T-helper 2 cell (primary cell): ENCODE data around the gene LTB.

ENCODE experiments used
- DNase-seq, 5 experiments: peaks; one replicate each; pipeline versions ENCODE4 v3.0.0 to v3.0.0-alpha.2; 2012 to 2022

The LTB gene

DNA sequence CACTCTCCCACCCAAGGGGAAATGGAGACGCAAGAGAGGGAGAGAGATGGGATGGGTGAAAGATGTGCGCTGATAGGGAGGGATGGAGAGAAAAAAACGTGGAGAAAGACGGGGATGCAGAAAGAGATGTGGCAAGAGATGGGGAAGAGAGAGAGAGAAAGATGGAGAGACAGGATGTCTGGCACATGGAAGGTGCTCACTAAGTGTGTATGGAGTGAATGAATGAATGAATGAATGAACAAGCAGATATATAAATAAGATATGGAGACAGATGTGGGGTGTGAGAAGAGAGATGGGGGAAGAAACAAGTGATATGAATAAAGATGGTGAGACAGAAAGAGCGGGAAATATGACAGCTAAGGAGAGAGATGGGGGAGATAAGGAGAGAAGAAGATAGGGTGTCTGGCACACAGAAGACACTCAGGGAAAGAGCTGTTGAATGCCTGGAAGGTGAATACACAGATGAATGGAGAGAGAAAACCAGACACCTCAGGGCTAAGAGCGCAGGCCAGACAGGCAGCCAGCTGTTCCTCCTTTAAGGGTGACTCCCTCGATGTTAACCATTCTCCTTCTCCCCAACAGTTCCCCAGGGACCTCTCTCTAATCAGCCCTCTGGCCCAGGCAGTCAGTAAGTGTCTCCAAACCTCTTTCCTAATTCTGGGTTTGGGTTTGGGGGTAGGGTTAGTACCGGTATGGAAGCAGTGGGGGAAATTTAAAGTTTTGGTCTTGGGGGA, 6.1 kb downstream of the LTB start:
- DNase-seq: peak in 1 of 5 experiments; percentile 45

DNA sequence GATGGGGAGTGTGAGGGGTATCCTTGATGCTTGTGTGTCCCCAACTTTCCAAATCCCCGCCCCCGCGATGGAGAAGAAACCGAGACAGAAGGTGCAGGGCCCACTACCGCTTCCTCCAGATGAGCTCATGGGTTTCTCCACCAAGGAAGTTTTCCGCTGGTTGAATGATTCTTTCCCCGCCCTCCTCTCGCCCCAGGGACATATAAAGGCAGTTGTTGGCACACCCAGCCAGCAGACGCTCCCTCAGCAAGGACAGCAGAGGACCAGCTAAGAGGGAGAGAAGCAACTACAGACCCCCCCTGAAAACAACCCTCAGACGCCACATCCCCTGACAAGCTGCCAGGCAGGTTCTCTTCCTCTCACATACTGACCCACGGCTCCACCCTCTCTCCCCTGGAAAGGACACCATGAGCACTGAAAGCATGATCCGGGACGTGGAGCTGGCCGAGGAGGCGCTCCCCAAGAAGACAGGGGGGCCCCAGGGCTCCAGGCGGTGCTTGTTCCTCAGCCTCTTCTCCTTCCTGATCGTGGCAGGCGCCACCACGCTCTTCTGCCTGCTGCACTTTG, 6.8 kb downstream of the LTB start, which contains the start of gene TNF:
Gene TNF (plus strand): TSS at position 231 of the 567 bp plus-strand sequence. CDS start 177 bp downstream, at position 408.
- peak; percentile 48 to 80 (median 70) for DNase-seq

DNA sequence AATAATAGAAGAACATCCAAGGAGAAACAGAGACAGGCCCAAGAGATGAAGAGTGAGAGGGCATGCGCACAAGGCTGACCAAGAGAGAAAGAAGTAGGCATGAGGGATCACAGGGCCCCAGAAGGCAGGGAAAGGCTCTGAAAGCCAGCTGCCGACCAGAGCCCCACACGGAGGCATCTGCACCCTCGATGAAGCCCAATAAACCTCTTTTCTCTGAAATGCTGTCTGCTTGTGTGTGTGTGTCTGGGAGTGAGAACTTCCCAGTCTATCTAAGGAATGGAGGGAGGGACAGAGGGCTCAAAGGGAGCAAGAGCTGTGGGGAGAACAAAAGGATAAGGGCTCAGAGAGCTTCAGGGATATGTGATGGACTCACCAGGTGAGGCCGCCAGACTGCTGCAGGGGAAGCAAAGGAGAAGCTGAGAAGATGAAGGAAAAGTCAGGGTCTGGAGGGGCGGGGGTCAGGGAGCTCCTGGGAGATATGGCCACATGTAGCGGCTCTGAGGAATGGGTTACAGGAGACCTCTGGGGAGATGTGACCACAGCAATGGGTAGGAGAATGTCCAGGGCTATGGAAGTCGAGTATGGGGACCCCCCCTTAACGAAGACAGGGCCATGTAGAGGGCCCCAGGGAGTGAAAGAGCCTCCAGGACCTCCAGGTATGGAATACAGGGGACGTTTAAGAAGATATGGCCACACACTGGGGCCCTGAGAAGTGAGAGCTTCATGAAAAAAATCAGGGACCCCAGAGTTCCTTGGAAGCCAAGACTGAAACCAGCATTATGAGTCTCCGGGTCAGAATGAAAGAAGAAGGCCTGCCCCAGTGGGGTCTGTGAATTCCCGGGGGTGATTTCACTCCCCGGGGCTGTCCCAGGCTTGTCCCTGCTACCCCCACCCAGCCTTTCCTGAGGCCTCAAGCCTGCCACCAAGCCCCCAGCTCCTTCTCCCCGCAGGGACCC, 7.8 kb downstream of the LTB start:
- no peak for DNase-seq

DNA sequence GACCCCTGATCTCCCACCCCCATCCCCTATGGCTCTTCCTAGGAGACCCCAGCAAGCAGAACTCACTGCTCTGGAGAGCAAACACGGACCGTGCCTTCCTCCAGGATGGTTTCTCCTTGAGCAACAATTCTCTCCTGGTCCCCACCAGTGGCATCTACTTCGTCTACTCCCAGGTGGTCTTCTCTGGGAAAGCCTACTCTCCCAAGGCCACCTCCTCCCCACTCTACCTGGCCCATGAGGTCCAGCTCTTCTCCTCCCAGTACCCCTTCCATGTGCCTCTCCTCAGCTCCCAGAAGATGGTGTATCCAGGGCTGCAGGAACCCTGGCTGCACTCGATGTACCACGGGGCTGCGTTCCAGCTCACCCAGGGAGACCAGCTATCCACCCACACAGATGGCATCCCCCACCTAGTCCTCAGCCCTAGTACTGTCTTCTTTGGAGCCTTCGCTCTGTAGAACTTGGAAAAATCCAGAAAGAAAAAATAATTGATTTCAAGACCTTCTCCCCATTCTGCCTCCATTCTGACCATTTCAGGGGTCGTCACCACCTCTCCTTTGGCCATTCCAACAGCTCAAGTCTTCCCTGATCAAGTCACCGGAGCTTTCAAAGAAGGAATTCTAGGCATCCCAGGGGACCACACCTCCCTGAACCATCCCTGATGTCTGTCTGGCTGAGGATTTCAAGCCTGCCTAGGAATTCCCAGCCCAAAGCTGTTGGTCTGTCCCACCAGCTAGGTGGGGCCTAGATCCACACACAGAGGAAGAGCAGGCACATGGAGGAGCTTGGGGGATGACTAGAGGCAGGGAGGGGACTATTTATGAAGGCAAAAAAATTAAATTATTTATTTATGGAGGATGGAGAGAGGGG, 8.8 kb downstream of the LTB start:
- DNase-seq: no peak

DNA sequence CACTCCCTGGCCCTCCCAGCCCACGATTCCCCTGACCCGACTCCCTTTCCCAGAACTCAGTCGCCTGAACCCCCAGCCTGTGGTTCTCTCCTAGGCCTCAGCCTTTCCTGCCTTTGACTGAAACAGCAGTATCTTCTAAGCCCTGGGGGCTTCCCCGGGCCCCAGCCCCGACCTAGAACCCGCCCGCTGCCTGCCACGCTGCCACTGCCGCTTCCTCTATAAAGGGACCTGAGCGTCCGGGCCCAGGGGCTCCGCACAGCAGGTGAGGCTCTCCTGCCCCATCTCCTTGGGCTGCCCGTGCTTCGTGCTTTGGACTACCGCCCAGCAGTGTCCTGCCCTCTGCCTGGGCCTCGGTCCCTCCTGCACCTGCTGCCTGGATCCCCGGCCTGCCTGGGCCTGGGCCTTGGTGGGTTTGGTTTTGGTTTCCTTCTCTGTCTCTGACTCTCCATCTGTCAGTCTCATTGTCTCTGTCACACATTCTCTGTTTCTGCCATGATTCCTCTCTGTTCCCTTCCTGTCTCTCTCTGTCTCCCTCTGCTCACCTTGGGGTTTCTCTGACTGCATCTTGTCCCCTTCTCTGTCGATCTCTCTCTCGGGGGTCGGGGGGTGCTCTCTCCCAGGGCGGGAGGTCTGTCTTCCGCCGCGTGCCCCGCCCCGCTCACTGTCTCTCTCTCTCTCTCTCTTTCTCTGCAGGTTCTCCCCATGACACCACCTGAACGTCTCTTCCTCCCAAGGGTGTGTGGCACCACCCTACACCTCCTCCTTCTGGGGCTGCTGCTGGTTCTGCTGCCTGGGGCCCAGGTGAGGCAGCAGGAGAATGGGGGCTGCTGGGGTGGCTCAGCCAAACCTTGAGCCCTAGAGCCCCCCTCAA, 9.9 kb downstream of the LTB start, which contains the start of gene LTA:
Gene LTA (plus strand): TSS at position 249 of the 871 bp plus-strand sequence. CDS start 454 bp downstream, at position 703.
- peak; percentile 56 to 78 (median 74) for DNase-seq

DNA sequence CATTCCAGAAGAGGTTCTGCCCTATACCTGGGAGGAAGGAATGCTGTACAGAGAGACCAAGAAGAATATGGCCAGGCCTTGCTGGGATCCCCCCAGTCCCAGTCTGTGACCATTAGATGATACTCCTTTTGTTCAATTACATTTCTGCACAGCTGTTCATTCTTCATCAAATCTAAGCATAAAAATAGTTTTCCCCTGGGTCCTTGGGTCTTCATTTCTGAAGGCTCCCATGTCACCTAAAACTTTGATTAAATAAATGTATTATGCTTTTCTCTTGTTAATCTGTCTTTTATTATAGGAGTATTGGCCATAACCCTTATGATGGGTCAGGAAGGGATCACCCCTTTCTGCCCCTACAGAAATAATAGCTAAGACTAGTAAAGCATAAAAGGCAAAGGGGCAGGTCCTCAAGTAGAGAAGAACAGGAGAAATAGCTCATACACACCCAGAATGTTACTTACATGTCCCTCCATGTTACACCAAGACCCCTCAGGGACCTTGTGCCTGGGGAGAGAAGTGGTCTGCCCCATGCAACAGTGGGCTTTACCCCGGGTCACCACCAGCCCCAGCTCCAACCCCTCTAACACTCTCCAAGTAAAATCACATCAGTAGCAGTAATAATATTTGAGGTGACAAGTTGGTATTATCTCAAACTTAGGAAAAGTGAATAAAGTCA, 12.2 kb downstream of the LTB start:
- no peak for DNase-seq

DNA sequence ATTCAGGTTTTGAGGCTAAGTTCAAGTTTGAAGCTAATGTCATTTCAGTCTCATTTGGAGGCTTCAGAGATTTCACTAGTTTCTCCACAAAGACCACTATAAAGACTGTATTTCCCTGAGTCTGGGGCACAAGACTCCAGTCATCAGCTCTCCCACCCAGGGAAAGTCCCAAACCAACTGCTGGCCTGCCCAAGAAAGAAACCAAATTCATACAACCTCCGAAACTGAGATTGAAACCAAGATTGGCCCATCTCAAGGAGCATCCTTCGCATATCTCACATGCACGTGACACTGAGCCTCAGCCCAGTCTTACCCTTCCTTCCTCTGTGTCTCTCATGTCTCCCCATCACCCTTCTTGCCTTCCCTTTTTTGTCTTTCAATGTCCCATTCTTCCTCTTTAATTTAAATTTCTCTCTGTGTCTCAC, 13.7 kb downstream of the LTB start:
- peak; percentile 20 to 95 (median 68) for DNase-seq

DNA sequence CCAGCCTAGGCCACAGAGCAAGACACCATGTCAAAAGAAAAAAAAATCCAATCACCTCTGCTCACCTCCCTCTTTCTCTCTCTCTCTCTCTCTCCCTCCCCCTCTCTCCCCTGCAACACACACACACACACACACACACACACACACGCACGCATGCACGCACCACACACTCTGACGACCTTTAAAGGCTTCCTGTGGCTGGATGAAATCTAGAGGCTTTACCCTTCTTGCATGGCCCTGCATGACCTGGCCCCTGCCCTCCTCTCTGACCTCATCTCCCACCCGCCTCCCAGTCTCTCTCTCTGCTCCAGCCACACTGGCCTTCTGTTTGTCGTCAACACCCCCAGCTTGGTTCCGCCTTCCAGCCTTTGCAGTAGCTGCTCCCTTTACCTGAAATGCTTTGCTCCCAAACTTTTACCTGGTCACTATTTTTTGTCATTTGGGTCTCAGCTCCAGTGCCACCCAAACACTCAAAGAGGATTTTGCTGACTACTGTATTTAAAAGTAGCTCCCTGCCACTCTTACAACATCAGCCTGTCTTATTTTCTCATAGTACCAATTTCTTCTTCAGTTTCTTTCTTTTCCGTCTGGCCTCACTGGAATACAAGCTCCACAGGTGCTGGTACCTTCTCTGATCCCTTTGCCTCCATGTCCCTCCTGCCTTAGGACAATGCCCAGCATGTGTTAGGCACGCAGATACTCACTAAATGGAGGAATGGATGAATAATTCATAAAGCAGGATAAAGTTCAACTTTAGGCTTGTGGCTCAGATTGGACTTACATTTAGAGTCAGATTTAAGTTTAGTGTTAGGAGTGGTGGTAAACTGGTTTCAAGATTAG, 14.5 kb downstream of the LTB start:
- DNase-seq: peak in 1 of 5 experiments; percentile 88

DNA sequence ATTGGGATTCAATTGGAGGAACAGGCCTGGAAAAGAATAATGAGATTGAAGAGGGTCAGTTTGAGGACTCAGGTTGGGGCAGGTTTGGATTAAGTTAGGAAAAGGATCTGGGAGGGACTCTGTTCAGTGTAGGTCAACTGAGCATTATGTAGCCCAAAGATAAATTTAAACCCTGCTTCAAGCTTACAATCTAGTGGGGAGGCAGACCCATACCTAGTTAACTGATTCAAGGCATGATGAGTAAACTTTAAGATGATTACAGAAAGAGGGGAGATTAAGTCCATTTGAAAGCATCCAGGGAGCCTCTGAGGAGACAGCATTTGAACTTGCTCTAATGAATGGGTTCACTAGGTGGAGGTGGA, 21.5 kb downstream of the LTB start:
- no peak for DNase-seq

DNA sequence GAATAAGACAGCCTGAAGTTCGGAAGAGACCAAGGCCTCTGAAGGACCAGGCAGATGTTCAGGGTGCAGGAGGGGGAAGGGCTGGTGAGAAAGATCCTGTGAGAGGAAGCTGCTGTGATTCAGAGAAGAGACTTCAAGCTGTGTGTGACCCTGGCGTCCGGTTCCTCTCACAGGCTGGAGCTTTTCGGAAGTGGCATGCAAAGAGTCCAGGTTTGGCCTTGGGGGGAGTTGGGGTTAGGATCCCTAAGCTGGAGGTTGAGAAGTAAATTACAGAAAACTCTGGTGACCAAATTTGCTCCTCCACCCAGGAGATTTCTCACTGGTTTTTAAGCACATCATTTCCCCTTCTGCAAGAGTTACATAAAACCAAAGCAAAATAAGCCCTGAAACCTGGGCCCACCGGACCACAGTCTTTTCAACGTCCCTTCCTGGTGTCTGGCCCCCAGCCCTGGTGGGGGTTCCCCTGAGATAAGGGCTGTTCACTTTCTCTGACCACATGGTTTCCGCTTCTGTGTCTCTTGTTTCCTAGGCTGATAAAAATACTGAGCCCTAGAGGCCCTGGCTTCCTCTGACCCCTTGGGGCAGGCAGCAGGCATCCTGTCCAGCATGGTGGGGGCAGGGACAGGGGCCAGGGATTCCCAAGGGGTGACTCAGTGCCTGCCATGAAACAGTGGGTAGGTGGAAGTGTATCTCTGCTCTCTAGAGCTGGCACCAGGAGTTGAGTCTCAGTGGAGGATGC, 22.1 kb downstream of the LTB start:
- peak in 2 of 5 experiments; percentile 41 to 73 for DNase-seq

DNA sequence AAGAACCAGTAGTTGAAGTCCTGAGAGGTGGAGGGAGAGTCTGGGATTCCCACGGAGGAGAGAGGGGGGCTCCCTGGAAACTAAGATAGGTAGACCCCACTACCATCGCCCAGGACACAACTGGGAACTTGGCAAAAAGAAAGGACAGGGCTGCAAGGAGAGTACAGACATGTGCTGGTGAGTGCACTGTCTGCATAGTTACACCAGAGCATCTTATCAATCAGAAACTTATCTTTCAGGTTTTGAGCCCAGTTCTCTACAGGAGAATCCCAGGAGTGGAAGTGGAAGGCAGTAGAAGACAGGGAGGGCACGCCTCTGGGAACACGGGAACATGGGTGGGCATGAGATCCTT, 22.6 kb downstream of the LTB start:
- DNase-seq: no peak

DNA sequence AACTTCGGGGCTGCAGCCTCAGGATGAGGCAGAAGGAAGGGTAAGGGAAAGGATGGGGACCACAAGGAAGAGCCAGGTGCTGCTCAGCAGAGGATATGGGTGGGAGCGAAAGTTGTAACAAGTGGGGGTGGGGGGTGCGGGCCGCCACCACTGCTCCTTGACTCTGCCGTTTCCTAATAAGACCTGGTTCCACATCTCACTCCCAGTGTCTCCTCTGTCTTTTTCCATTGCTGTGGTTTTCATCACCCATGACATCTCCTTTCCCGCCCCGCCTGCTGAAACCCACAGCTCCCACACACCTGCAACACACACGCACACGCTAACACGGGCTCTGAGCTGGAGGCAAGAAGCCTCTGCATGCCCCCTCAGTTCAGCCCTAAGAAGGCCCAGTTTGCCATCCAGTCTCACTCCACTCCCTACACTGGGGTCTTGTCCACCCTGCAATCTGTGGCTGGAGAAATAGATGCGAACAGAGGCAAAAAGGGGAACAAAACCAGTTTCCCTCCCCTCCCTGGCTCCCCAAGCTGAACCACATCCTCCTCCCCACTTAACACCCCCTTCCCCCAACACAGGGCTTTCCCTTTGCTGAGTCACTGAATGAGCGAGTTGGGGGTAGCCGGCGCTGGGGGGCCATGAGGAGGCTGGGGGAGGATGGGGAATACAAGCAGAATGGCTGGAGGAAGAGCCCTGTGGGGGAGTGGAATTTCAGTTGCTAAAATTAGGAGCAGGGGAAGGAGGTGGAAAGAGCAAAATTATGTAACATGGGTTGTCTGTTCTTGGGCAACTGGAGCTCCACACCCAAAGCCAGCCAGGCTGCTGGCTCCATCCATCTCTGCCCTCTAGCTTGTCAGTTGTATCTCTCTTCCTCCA, 23.4 kb downstream of the LTB start:
- peak; percentile 25 to 77 (median 62) for DNase-seq

DNA sequence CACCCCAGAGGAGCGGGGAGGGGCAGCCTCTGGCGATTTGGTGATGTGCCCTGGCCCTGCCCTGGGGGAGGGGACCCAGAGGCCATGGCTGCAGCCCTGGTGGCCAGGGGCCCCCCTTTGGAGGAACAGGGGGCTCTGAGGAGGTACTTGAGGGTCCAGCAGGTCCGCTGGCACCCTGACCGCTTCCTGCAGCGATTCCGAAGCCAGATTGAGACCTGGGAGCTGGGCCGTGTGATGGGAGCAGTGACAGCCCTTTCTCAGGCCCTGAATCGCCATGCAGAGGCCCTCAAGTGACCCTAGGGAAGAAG, 24.0 kb downstream of the LTB start:
- no peak for DNase-seq

DNA sequence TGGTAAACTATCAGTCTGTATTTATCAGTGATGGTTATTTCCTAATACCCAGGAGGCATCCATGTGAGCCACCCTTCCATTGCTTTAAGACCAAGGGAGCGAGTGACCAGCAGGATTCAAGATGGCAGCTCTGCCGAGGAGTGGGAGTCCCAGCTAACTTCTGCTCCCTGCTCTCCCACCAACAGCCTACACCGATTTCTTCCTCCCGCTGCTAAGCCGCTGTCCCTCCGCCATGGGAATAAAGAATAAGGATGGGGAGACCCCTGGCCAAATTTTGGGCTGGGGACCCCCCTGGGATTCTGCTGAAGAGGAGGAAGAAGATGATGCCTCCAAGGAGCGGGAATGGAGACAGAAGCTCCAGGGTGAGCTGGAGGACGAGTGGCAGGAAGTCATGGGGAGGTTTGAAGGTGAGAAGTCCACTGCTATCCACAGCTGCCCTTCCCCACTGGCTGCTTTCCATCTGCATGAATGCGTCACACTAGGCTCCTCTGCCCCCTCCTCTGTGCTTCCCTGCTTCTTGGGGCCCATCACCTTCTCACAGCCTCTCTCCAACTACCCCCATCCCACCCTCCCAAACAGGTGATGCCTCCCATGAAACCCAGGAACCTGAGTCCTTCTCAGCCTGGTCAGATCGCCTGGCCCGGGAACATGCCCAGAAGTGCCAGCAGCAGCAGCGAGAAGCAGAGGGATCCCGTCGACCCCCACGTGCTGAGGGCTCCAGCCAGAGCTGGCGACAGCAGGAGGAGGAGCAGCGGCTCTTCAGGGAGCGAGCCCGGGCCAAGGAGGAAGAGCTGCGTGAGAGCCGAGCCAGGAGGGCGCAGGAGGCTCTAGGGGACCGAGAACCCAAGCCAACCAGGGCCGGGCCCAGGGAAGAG, 24.5 kb downstream of the LTB start:
- no peak for DNase-seq

DNA sequence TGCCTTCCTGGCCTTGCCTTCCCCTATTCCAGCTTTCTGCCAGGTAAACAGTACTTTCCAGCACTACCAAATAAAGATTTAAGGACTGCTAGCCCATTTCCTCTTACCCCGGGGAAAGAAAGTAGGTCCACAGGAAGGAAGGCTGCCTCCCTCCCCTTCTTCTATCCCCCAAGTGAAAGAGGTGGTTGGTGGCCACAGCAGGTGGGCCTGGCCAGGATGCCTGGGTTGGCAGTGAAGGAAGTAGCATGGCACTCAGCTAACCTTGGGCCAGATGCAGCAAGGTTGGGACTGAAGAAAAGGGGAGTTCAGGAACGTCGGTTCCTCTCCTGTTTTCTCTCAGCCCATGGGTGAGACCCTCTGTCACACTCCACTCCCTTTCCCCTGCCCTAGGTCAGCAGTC, 25.9 kb downstream of the LTB start:
- peak in 1 of 5 experiments; percentile 59 for DNase-seq

DNA sequence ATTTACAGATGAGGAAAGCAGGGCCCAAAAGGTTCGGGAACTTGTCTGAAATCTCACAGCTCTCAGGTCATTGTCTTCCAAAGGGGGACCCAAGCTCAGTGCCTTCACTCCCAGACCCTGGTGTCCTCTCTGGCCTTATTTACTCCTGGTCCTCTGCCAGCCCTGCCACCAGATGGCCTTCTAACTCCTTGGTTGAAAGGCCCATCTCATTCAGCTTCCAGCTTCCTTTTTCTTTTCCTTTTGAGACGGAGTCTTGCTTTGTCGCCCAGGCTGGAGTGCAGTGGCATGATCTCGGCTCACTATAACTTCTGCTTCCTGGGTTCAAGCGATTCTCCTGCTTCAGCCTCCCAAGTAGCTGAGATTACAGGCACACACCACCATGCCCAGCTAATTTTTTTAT, 30.9 kb downstream of the LTB start:
- peak in 4 of 5 experiments; percentile 49 to 70 (median 57) for DNase-seq

DNA sequence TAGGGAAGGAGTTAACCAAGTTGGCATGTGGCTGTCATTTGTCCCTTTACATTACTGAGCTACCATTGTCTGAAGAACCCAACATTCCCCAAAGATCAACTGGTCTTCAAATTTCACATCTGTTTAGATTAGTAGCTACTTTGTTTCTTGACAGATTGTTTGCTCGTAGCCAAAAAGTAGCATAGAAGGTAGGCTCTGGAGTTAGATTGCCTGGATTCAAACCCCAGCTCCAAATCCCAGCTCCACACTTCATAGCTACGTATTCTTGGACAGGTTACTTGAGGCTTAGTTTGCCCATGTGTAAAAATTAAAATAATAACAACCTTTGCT, 33.7 kb downstream of the LTB start:
- DNase-seq: no peak
